Measurements from ENCODE around the gene PIGQ. TPM values are rescaled to one million over a fixed set of nuclear protein-coding genes. Genes with fewer than 3 reads are reported as not detected.

PIGQ gene
- total RNA-seq, 2 donors from 2014 or later, result 28.0 to 34.2 TPM

- ATAC-seq (replicated peaks), result no peak
- Mint-ChIP-seq H3K4me1 (peaks cover 16% of the 10 kb centered on the region), H3K27me3 (no peaks in the 10 kb centered on the region), H3K4me3 (no peak overlapping the region), H3K9me3 (no peaks in the 10 kb centered on the region), H3K27ac (no peak overlapping the region), H3K36me3 (ENCODE audit: low read depth) (no peaks in the 10 kb centered on the region)
Measured at GRCh38 chr16:606656-607307, 37.0 kb downstream of the PIGQ start.

GRCh38 chr16:608019-608418 is 38.3 kb downstream of the PIGQ start:
- Mint-ChIP-seq H3K27me3 (no peaks in the 10 kb centered on the region), H3K4me3 (peak overlapping the region; percentile 53), H3K9me3 (no peaks in the 10 kb centered on the region), H3K27ac (peak overlapping the region; percentile 71), H3K36me3 (ENCODE audit: low read depth) (no peaks in the 10 kb centered on the region), H3K4me1 (peaks cover 15% of the 10 kb centered on the region)
- peak; percentile 98 for ATAC-seq (replicated peaks)

- no peaks in the 10 kb centered on the region for H3K9me3 Mint-ChIP-seq
- H3K36me3 Mint-ChIP-seq (ENCODE audit: low read depth), result no peaks in the 10 kb centered on the region
- ATAC-seq (replicated peaks), result no peak
- no peak overlapping the region for H3K27ac Mint-ChIP-seq
- H3K27me3 Mint-ChIP-seq, result no peaks in the 10 kb centered on the region
- H3K4me1 Mint-ChIP-seq, result peaks cover 11% of the 10 kb centered on the region
- H3K4me3 Mint-ChIP-seq, result no peak overlapping the region
Measured at GRCh38 chr16:609316-609715, 39.5 kb downstream of the PIGQ start.

- ATAC-seq (replicated peaks), result no peak
- no peaks in the 10 kb centered on the region for H3K27me3 Mint-ChIP-seq
- no peak overlapping the region for H3K4me3 Mint-ChIP-seq
- H3K4me1 Mint-ChIP-seq, result peaks cover 11% of the 10 kb centered on the region
- no peaks in the 10 kb centered on the region for H3K36me3 Mint-ChIP-seq (ENCODE audit: low read depth)
- no peak overlapping the region for H3K27ac Mint-ChIP-seq
- no peaks in the 10 kb centered on the region for H3K9me3 Mint-ChIP-seq
Measured at GRCh38 chr16:609984-610383, 40.2 kb downstream of the PIGQ start.

- Mint-ChIP-seq H3K4me1 (peaks cover 11% of the 10 kb centered on the region), H3K4me3 (peak overlapping the region; percentile 48), H3K36me3 (ENCODE audit: low read depth) (no peaks in the 10 kb centered on the region), H3K27ac (peak overlapping the region; percentile 80), H3K27me3 (no peaks in the 10 kb centered on the region), H3K9me3 (no peaks in the 10 kb centered on the region)
- peak; percentile 51 for ATAC-seq (replicated peaks)
Measured at GRCh38 chr16:610513-611381, 41.0 kb downstream of the PIGQ start.

GRCh38 chr16:615122-615521 is 45.4 kb downstream of the PIGQ start:
- H3K27me3 Mint-ChIP-seq, result no peaks in the 10 kb centered on the region
- no peak overlapping the region for H3K4me3 Mint-ChIP-seq
- no peaks in the 10 kb centered on the region for H3K9me3 Mint-ChIP-seq
- no peaks in the 10 kb centered on the region for H3K36me3 Mint-ChIP-seq (ENCODE audit: low read depth)
- peaks cover 6% of the 10 kb centered on the region for H3K4me1 Mint-ChIP-seq
- no peak overlapping the region for H3K27ac Mint-ChIP-seq
- no peak for ATAC-seq (replicated peaks)

GRCh38 chr16:616733-617586 is 47.2 kb downstream of the PIGQ start:
- Mint-ChIP-seq H3K4me1 (no peaks in the 10 kb centered on the region), H3K9me3 (no peaks in the 10 kb centered on the region), H3K36me3 (ENCODE audit: low read depth) (no peaks in the 10 kb centered on the region), H3K27me3 (no peaks in the 10 kb centered on the region), H3K27ac (no peak overlapping the region), H3K4me3 (no peak overlapping the region)
- no peak for ATAC-seq (replicated peaks)

DNA sequence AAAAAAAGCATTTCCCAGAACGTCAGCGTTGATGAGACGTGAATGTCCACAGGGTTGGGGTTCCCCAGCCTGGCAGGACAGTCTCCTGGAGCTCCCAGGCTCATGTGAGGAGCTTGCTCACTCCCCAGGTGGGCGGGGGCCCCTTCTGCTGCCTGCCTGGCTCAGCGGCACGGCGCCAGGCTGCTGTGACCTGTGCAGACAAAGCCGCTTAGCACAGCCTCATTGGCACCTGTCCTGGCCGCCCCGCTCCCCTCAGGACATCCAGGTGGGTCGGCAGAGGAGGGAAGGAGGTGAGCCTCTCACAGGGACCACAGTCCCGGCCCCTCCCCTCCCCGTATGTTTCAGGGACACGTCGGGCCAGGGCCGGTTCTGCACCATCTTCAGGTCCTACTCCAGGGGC is 48.1 kb downstream of the PIGQ start:
- H3K36me3 Mint-ChIP-seq (ENCODE audit: low read depth), result no peaks in the 10 kb centered on the region
- H3K27me3 Mint-ChIP-seq, result no peaks in the 10 kb centered on the region
- no peaks in the 10 kb centered on the region for H3K4me1 Mint-ChIP-seq
- no peak for ATAC-seq (replicated peaks)
- H3K27ac Mint-ChIP-seq, result no peak overlapping the region
- no peak overlapping the region for H3K4me3 Mint-ChIP-seq
- no peaks in the 10 kb centered on the region for H3K9me3 Mint-ChIP-seq

DNA sequence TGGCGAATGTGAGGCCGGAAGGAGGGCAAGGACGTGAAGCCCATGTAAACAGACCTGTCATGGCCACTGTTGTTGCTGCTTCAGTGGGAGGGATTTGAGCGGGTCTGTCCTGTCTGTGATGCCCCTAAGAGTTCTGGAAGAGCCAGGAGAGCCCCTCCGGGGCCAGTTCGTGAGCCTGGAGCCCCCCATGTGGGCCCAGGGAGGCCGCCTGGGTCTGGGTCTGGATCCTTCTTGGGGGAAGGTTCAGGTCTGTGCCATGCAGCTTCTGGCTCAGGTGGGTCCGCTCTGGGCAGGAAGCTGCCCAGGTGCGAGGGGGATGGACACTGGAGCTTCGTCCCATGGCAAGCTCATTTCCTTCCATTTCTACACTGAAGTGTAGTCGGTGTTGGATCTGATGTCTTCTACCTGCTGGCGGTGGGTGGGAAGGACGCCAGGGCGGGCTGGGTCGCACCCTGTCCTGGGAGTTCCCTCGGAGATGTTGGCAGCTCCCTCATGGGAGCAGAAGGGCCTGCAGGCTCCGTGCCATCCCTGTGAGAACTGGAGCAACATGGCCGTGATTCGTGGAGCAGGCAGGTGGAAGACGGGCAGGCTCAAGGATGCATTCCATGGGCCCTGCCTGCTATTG is 49.8 kb downstream of the PIGQ start:
- no peak for ATAC-seq (replicated peaks)
- Mint-ChIP-seq H3K27ac (no peak overlapping the region), H3K4me1 (no peaks in the 10 kb centered on the region), H3K4me3 (no peak overlapping the region), H3K36me3 (ENCODE audit: low read depth) (no peaks in the 10 kb centered on the region), H3K9me3 (no peaks in the 10 kb centered on the region), H3K27me3 (no peaks in the 10 kb centered on the region)

DNA sequence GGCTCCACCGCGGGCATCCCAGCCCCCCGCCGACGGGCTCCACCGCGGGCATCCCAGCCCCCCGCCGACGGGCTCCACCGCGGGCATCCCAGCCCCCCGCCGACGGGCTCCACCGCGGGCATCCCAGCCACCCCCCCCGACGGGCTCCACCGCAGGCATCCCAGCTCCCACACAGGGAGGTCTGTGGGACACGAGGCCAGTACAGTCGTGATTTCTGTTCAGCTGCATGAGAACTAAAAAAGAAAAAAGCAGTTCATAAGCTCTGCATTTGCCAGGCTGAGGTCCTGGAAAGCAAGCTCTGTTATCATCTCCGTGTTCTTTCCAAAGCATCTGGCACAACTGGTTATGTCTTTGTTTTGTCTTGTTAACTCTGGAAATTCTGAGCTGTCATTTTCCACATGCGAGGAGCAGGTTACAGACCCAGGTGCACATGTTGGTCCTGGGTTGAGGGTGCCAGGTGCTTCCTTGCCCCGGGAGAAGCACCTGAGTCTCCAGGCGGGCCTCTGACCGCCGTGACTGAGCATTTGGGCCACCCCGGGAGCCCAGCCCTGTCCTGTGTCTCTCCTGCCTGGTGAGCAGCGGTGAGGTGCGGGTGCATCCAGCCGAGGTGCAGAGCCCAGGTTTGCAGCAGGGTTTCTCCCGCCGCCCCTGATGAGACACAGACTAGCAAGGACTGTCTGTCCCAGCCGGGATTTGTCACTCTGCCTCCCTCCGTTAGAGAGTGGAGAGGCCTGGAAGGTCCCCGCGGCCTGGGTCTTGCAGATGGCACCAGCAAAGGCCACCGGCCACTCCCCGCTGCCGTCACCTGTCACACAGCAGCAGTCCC is 51.1 kb downstream of the PIGQ start:
- H3K4me1 Mint-ChIP-seq, result no peaks in the 10 kb centered on the region
- no peaks in the 10 kb centered on the region for H3K36me3 Mint-ChIP-seq (ENCODE audit: low read depth)
- no peak overlapping the region for H3K27ac Mint-ChIP-seq
- no peaks in the 10 kb centered on the region for H3K27me3 Mint-ChIP-seq
- no peaks in the 10 kb centered on the region for H3K9me3 Mint-ChIP-seq
- ATAC-seq (replicated peaks), result no peak
- no peak overlapping the region for H3K4me3 Mint-ChIP-seq

DNA sequence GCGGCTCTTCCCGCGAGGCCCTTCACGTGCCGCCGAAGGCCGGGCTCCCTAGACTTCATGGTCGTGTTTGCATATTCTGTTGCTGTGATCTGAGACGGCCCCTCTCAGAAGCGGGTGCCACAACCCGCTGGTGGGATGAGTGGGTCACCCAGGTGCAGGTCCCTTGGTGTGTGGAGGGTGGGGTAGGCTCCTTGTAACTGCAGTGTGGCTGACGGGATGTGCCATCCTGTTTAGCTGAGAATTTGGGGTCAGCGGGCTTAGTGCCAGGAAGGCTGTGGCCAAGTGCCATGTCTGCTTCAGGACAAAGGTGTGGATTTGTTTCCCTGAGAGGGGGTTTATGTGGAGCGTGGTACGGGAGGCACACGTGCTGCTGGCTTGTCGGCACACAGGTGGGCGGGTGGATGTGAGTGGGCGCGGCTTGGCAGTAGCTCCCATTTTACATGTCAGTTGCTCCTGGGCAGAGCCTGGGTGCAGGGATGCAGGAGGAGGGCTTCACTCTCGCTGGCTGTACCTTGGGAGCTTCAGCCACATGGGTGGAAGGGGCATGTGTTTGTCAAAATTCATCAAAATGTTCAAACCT is 51.8 kb downstream of the PIGQ start:
- H3K4me1 Mint-ChIP-seq, result no peaks in the 10 kb centered on the region
- no peaks in the 10 kb centered on the region for H3K27me3 Mint-ChIP-seq
- H3K36me3 Mint-ChIP-seq (ENCODE audit: low read depth), result no peaks in the 10 kb centered on the region
- H3K4me3 Mint-ChIP-seq, result no peak overlapping the region
- ATAC-seq (replicated peaks), result no peak
- no peak overlapping the region for H3K27ac Mint-ChIP-seq
- no peaks in the 10 kb centered on the region for H3K9me3 Mint-ChIP-seq

DNA sequence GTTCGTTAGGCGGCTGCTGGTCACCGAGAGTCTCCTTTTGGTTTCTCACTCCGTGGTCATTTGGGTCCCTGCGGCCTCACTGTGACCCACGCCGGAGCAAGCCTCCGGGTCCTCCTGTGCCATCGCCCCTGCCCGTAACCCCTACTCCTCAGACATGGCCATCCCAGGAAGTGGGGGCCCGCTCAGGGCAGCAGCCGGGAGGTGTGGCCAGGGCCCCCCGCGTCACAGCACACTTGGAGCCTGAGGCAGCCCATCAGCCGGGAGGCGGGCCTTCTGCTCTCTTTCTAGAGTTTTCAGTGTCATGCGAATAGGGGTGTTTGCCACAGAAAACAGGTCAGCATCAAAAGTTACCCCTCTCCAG is 53.1 kb downstream of the PIGQ start:
- ATAC-seq (replicated peaks), result no peak
- Mint-ChIP-seq H3K9me3 (no peaks in the 10 kb centered on the region), H3K36me3 (ENCODE audit: low read depth) (no peaks in the 10 kb centered on the region), H3K27me3 (no peaks in the 10 kb centered on the region), H3K4me3 (no peak overlapping the region), H3K27ac (no peak overlapping the region), H3K4me1 (no peaks in the 10 kb centered on the region)

GRCh38 chr16:624526-625070 is 54.8 kb downstream of the PIGQ start:
- Mint-ChIP-seq H3K27ac (no peak overlapping the region), H3K9me3 (no peaks in the 10 kb centered on the region), H3K4me1 (no peaks in the 10 kb centered on the region), H3K27me3 (no peaks in the 10 kb centered on the region), H3K36me3 (ENCODE audit: low read depth) (no peaks in the 10 kb centered on the region), H3K4me3 (no peak overlapping the region)
- ATAC-seq (replicated peaks), result no peak

All from activated T-helper 17 cell treated with anti-CD3 and anti-CD28 coated beads, Interleukin-2, amount 50 U/mL, for 72 hours (primary cell).